MCF 10A (cell line): ENCODE measurements around the gene SPATA25. TPM values are rescaled to one million over a fixed set of nuclear protein-coding genes. Genes with fewer than 3 reads are reported as not detected.

Experiments used
- BruUV-seq: library from RNA; stranded (reverse); fragments of 400-500 nt; replicated peaks from 2 replicates; lab custom pipeline; 2021; lab: Mats Ljungman, UMichigan
- CTCF ChIA-PET: fragments of 300-600 bp; sonication (Branson Sonifier 250); formaldehyde crosslinking; extraction: SDS; loops from one replicate; lab custom pipeline; 2021; ENCODE audit warnings: antibody characterized with exemption, inconsistent platforms; lab: Yijun Ruan, JAX
- POLR2A ChIA-PET: fragments of 300-600, 350-650 bp; sonication (Branson Sonifier 250); formaldehyde crosslinking; extraction: SDS; loops from one replicate; lab custom pipeline; 2020; ENCODE audit warnings: antibody characterized with exemption, inconsistent platforms; lab: Yijun Ruan, JAX
- DNase-seq: peaks from one replicate; pipeline ENCODE4 v3.0.0-alpha.2; 2018; ENCODE audit not compliant: unreplicated experiment
- H3K27ac Mint-ChIP-seq: one replicate; pipeline ENCODE4 v1.8.0; 2022; ENCODE audit warnings: mild to moderate bottlenecking, low read depth, mixed read lengths; ENCODE audit not compliant: unreplicated experiment
- H3K27me3 Mint-ChIP-seq: one replicate; pipeline ENCODE4 v1.8.0; 2022; ENCODE audit warnings: mixed read lengths; ENCODE audit not compliant: insufficient read depth, unreplicated experiment
- H3K36me3 Mint-ChIP-seq: one replicate; pipeline ENCODE4 v1.8.0; 2022; ENCODE audit warnings: mild to moderate bottlenecking, moderate library complexity, mixed read lengths; ENCODE audit not compliant: insufficient read depth, unreplicated experiment
- H3K4me1 Mint-ChIP-seq: one replicate; pipeline ENCODE4 v1.8.0; 2022; ENCODE audit warnings: mixed read lengths; ENCODE audit not compliant: insufficient read depth, unreplicated experiment
- H3K4me3 Mint-ChIP-seq: one replicate; pipeline ENCODE4 v1.8.0; 2022; ENCODE audit warnings: mild to moderate bottlenecking, moderate library complexity, mixed read lengths; ENCODE audit not compliant: unreplicated experiment
- H3K9me3 Mint-ChIP-seq: one replicate; pipeline ENCODE4 v1.8.0; 2022; ENCODE audit warnings: mixed read lengths; ENCODE audit not compliant: unreplicated experiment
- intact Hi-C: fragments of 100-400 bp; cut with micrococcal nuclease; formaldehyde crosslinking; loops from 2 replicates; pipeline ENCODE4 v1.14.1; 2022
- total RNA-seq: library from RNA; stranded (reverse); gene quantifications from 2 replicates; pipeline ENCODE4 v1.2.3, GENCODE V29; 2022
- TF ChIP-seq, protein P1 (sequence below): fragments of 200-600 bp; IDR thresholded peaks from one replicate; pipeline ENCODE4 v1.8.0; 2022; ENCODE audit warnings: antibody characterized with exemption, mild to moderate bottlenecking; ENCODE audit not compliant: unreplicated experiment

The SPATA25 gene
- total RNA-seq, 1 experiment from 2014 or later, result 0.72 TPM

DNA sequence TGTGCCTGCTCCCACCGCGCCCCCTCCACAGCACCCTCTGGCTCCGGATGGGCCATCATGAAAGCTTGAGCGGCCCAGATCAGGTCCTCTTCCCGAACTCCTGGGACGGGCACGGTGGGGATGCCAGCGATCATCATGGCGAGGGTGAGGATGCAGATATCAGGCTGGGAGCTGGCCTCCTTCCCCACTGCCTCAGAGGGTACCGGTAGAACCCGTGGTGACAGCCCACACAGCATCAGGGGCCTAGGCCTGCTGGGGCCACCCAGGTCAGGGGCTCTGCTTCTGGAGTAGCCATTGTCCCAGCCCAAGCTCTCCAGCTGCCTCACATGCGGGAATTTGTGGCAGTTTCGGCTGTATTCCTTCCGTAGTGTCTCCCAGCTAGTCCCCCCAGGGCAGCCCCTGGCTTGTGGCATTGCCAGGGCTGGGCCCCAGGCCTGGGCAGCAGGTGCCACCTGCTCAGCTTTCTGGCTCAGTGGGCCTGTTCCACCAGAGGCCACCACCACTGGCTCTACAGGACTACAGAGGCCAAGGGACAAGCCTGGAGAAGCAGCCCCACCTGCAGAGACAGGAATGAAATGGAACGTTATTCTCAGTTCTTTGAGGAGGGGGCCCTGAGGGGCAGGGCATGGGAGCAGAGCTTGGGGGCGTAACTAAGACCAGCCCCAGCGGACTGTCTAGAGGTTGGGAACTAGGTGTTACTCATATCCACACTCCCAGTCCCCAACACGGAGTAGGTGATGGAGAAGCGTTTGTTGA, 654 bp downstream of the SPATA25 start:
- no peak overlapping the region for H3K4me3 Mint-ChIP-seq
- no TSS peak for BruUV-seq
- H3K27me3 Mint-ChIP-seq, result no peaks in the 10 kb centered on the region
- no peaks in the 10 kb centered on the region for H3K9me3 Mint-ChIP-seq
- CTCF ChIA-PET, result no interaction called here
- H3K4me1 Mint-ChIP-seq, result peaks cover 13% of the 10 kb centered on the region
- POLR2A ChIA-PET, result interaction anchor here (0.8 to 6.0 kb wide), 2 partner anchors 30 to 63 kb away, joined by 3 to 24 read pairs; partner anchors contain the start of genes ACOT8 and ZSWIM3
- TF ChIP-seq, protein P1, sequence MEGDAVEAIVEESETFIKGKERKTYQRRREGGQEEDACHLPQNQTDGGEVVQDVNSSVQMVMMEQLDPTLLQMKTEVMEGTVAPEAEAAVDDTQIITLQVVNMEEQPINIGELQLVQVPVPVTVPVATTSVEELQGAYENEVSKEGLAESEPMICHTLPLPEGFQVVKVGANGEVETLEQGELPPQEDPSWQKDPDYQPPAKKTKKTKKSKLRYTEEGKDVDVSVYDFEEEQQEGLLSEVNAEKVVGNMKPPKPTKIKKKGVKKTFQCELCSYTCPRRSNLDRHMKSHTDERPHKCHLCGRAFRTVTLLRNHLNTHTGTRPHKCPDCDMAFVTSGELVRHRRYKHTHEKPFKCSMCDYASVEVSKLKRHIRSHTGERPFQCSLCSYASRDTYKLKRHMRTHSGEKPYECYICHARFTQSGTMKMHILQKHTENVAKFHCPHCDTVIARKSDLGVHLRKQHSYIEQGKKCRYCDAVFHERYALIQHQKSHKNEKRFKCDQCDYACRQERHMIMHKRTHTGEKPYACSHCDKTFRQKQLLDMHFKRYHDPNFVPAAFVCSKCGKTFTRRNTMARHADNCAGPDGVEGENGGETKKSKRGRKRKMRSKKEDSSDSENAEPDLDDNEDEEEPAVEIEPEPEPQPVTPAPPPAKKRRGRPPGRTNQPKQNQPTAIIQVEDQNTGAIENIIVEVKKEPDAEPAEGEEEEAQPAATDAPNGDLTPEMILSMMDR, result no peak
- intact Hi-C loops, result loop anchor here (10.0 kb wide), 1 partner anchor 52 kb away; the partner anchor contains the start of gene SNX21
- DNase-seq, result no peak
- H3K36me3 Mint-ChIP-seq, result peaks cover 11% of the 10 kb centered on the region
- peak overlapping the region; percentile 42 for H3K27ac Mint-ChIP-seq

DNA sequence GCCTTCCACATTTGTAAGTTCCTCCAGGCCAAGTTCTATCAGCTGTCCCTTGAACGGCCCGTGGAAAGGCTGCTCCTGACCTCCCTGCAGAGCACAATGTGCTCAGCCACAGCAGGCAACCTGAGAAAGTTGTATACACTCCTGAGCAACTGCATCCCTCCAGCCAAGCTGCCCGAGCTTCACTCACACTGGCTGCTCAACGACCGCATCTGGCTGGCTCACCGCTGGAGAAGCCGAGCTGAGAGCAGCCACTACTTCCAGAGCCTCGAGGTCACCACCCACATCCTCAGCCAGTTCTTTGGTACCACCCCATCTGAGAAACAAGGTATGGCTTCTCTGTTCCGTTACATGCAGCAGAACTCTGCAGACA, 4.3 kb downstream of the SPATA25 start:
- no TSS peak for BruUV-seq
- TF ChIP-seq, protein P1, result no peak
- Mint-ChIP-seq H3K4me1 (peaks cover 21% of the 10 kb centered on the region), H3K36me3 (peaks cover 11% of the 10 kb centered on the region), H3K9me3 (no peaks in the 10 kb centered on the region), H3K4me3 (no peak overlapping the region), H3K27ac (no peak overlapping the region), H3K27me3 (no peaks in the 10 kb centered on the region)
- ChIA-PET CTCF (interaction anchor here (1.0 to 2.7 kb wide), 5 partner anchors 16 to 104 kb away, joined by 3 to 12 read pairs (median 4); no protein-coding TSS in a partner anchor), POLR2A (interaction anchor here (3.2 to 4.8 kb wide), 4 partner anchors 9 to 52 kb away, joined by 27 to 74 read pairs (median 40); partner anchors contain the start of genes ACOT8, CTSA, NEURL2 and PCIF1)
- DNase-seq, result no peak
- intact Hi-C loops, result loop anchor here (10.0 kb wide), 1 partner anchor 48 kb away; the partner anchor contains the start of gene SNX21

- POLR2A ChIA-PET, result interaction anchor here (1.3 to 4.8 kb wide), 8 partner anchors 9 to 83 kb away, joined by 3 to 74 read pairs (median 27); partner anchors contain the start of genes ACOT8, CTSA, NEURL2 and PCIF1
- no peak for DNase-seq
- Mint-ChIP-seq H3K27ac (no peak overlapping the region), H3K9me3 (no peaks in the 10 kb centered on the region), H3K4me3 (peak overlapping the region; percentile 97), H3K4me1 (peaks cover 21% of the 10 kb centered on the region), H3K36me3 (peaks cover 11% of the 10 kb centered on the region), H3K27me3 (no peaks in the 10 kb centered on the region)
- CTCF ChIA-PET, result interaction anchor here (0.6 to 3.0 kb wide), 8 partner anchors 9 to 105 kb away, joined by 3 to 15 read pairs (median 5); partner anchors contain the start of genes CTSA and NEURL2
- no TSS peak for BruUV-seq
- TF ChIP-seq, protein P1, result no peak
- intact Hi-C loops, result loop anchor here (10.0 kb wide), 1 partner anchor 48 kb away; the partner anchor contains the start of gene SNX21
Measured at GRCh38 chr20:45882469-45883099, 4.8 kb downstream of the SPATA25 start.
